PC-3 (cell line): ENCODE measurements around the gene RAB44. TPM values are rescaled to one million over a fixed set of nuclear protein-coding genes. Genes with fewer than 3 reads are reported as not detected.
"Not testable (repeated sequence)": the region's sequence is repeated elsewhere in the genome, so short reads cannot be mapped to it uniquely, and the experiment has no call there.

Source experiments
- ATAC-seq: fragments of 200-7000 bp; cut with Tn5 transposase; 2 replicates; pipeline ENCODE4 v1.9.1; 2020; ENCODE audit warnings: mild to moderate bottlenecking, moderate library complexity
- BruUV-seq: library from RNA; stranded (reverse); fragments of 400-500 nt; replicated peaks from 2 replicates; lab custom pipeline; 2021; lab: Mats Ljungman, UMichigan
- CTCF ChIA-PET: fragments of 300-600 bp; sonication (Branson Sonifier 250); formaldehyde crosslinking; loops from one replicate; lab custom pipeline; 2022; ENCODE audit warnings: antibody characterized with exemption; lab: Charles Lee
- POLR2A ChIA-PET: fragments of 300-600 bp; sonication (Branson Sonifier 250); formaldehyde crosslinking; loops from one replicate; lab custom pipeline; 2022; ENCODE audit warnings: antibody characterized with exemption; ENCODE audit not compliant: unreplicated experiment; lab: Charles Lee
- DNase-seq: peaks from one replicate; pipeline ENCODE4 v3.0.0-alpha.2; 2015
- H2AFZ ChIP-seq: fragments of 300-600 bp; sonication (generic); 2 replicates; pipeline ENCODE4 v1.6.0; 2016; ENCODE audit warnings: antibody characterized with exemption, low read length
- H3F3A ChIP-seq: fragments of 300-600 bp; sonication (generic); one replicate; pipeline ENCODE4 v1.6.0; 2017; ENCODE audit warnings: antibody characterized with exemption, low read length, control low read depth, mild to moderate bottlenecking; ENCODE audit not compliant: unreplicated experiment
- H3K27ac ChIP-seq: fragments of 300-600 bp; sonication (generic); 2 replicates; pipeline ENCODE4 v1.5.1; 2016; ENCODE audit warnings: mild to moderate bottlenecking, low read length
- H3K27me3 ChIP-seq: fragments of 300-600 bp; sonication (generic); 2 replicates; pipeline ENCODE4 v1.6.1; 2016; ENCODE audit warnings: low read length, mixed read lengths
- H3K36me3 ChIP-seq: fragments of 300-600 bp; sonication (generic); 2 replicates; pipeline ENCODE4 v1.6.1; 2016; ENCODE audit warnings: low read depth, mixed run types, low read length, mixed read lengths
- H3K4me1 ChIP-seq: fragments of 300-600 bp; sonication (generic); 2 replicates; pipeline ENCODE4 v1.5.1; 2016; ENCODE audit warnings: low read length; ENCODE audit not compliant: insufficient read depth
- H3K4me2 ChIP-seq: fragments of 300-600 bp; sonication (generic); 2 replicates; pipeline ENCODE4 v1.6.0; 2016; ENCODE audit warnings: low read length
- H3K4me3 ChIP-seq: fragments of 300-600 bp; sonication (generic); 2 replicates; pipeline ENCODE4 v1.5.1; 2016; ENCODE audit warnings: mild to moderate bottlenecking, low read length, mixed read lengths
- H3K79me2 ChIP-seq: fragments of 300-600 bp; sonication (generic); 2 replicates; pipeline ENCODE4 v1.6.1; 2017; ENCODE audit warnings: low read length, mixed read lengths
- H3K9ac ChIP-seq: fragments of 300-600 bp; sonication (generic); 2 replicates; pipeline ENCODE4 v1.6.0; 2016; ENCODE audit warnings: mild to moderate bottlenecking, low read length
- H3K9me2 ChIP-seq: fragments of 300-600 bp; sonication (generic); replicated peaks from 2 replicates; pipeline ENCODE4 v1.6.1; 2016; ENCODE audit warnings: mixed run types, low read length, mixed read lengths
- H3K9me3 ChIP-seq: fragments of 300-600 bp; sonication (generic); 2 replicates; pipeline ENCODE4 v1.6.1; 2016; ENCODE audit warnings: low read length, mixed read lengths
- H4K20me1 ChIP-seq: fragments of 300-600 bp; sonication (generic); 2 replicates; pipeline ENCODE4 v1.6.1; 2016; ENCODE audit warnings: low read length, mixed read lengths
- CTCF ChIP-seq: fragments of 300-600 bp; sonication (generic); conservative IDR thresholded peaks from 2 replicates; pipeline ENCODE4 v1.5.1; 2017; ENCODE audit warnings: antibody characterized with exemption, low read depth, mild to moderate bottlenecking, low read length
- EZH2 ChIP-seq: fragments of 300-600 bp; sonication (generic); IDR thresholded peaks from one replicate; pipeline ENCODE4 v1.6.1; 2017; ENCODE audit warnings: antibody characterized with exemption, mild to moderate bottlenecking, low read length; ENCODE audit not compliant: unreplicated experiment
- EZH2phosphoT487 ChIP-seq: fragments of 300-600 bp; sonication (generic); IDR thresholded peaks from 2 replicates; pipeline ENCODE4 v1.6.1; 2018; ENCODE audit warnings: mild to moderate bottlenecking, antibody characterized with exemption, low read length, borderline replicate concordance
- intact Hi-C: fragments of 100-400 bp; cut with micrococcal nuclease; formaldehyde crosslinking; loops from 2 replicates; pipeline ENCODE4 v1.9.0; 2023
- total RNA-seq: library from RNA; depleted of rRNA; stranded (reverse); fragments of >200 nt; gene quantifications from 2 replicates; pipeline ENCODE4 v1.2.3, GENCODE V29; 2014

Gene RAB44
- total RNA-seq, 1 experiment from 2014 or later: not detected

GRCh38 chr6:36722365-36722764 lies 24.7 kb downstream of the RAB44 start:
- no peaks in the 10 kb centered on the region for H3K4me1 ChIP-seq
- ChIA-PET POLR2A (no interaction called here), CTCF (no interaction called here)
- no peak overlapping the region for H3K9ac ChIP-seq
- no peaks in the 10 kb centered on the region for H3K27me3 ChIP-seq
- H3K36me3 ChIP-seq: no peaks in the 10 kb centered on the region
- no peak for ATAC-seq
- no peaks in the 10 kb centered on the region for H3K79me2 ChIP-seq
- no TSS peak for BruUV-seq
- TF ChIP-seq CTCF (no peak), EZH2phosphoT487 (no peak), EZH2 (no peak)
- no peaks in the 10 kb centered on the region for H3K9me3 ChIP-seq
- no peak overlapping the region for H3K27ac ChIP-seq
- no peak overlapping the region for H2AFZ ChIP-seq
- intact Hi-C loops: loop anchor here (10.0 kb wide), 1 partner anchor 108 kb away; no protein-coding TSS in a partner anchor
- no peaks in the 10 kb centered on the region for H4K20me1 ChIP-seq
- H3K4me2 ChIP-seq: no peak overlapping the region
- H3K4me3 ChIP-seq: no peak overlapping the region
- H3K9me2 ChIP-seq: no peaks in the 10 kb centered on the region
- no peaks in the 10 kb centered on the region for H3F3A ChIP-seq
- DNase-seq: no peak

GRCh38 chr6:36722879-36723278 lies 25.3 kb downstream of the RAB44 start:
- H3K4me3 ChIP-seq: no peak overlapping the region
- H3K36me3 ChIP-seq: no peaks in the 10 kb centered on the region
- no peak overlapping the region for H3K9ac ChIP-seq
- H3K4me1 ChIP-seq: no peaks in the 10 kb centered on the region
- BruUV-seq: no TSS peak
- TF ChIP-seq EZH2 (no peak), CTCF (no peak), EZH2phosphoT487 (no peak)
- CTCF ChIA-PET: no interaction called here
- no peak overlapping the region for H3K4me2 ChIP-seq
- POLR2A ChIA-PET: no interaction called here
- H3K79me2 ChIP-seq: no peaks in the 10 kb centered on the region
- H3K9me3 ChIP-seq: no peaks in the 10 kb centered on the region
- no peaks in the 10 kb centered on the region for H4K20me1 ChIP-seq
- H3F3A ChIP-seq: no peaks in the 10 kb centered on the region
- H3K27me3 ChIP-seq: no peaks in the 10 kb centered on the region
- H2AFZ ChIP-seq: no peak overlapping the region
- intact Hi-C loops: loop anchor here (10.0 kb wide), 1 partner anchor 108 kb away; no protein-coding TSS in a partner anchor
- ATAC-seq (no peak), DNase-seq (no peak)
- no peak overlapping the region for H3K27ac ChIP-seq
- no peaks in the 10 kb centered on the region for H3K9me2 ChIP-seq

- H3K9me2 ChIP-seq, DNase-seq, H4K20me1 ChIP-seq, POLR2A ChIA-PET, H2AFZ ChIP-seq, H3K4me3 ChIP-seq, H3K9me3 ChIP-seq, H3K36me3 ChIP-seq, H3K27ac ChIP-seq, H3K4me1 ChIP-seq, H3K27me3 ChIP-seq, BruUV-seq, H3K9ac ChIP-seq, H3F3A ChIP-seq, ATAC-seq, H3K79me2 ChIP-seq, H3K4me2 ChIP-seq: not testable (repeated sequence)
- intact Hi-C loops: loop anchor here (10.0 kb wide), 1 partner anchor 109 kb away; no protein-coding TSS in a partner anchor
- CTCF ChIA-PET: interaction anchor here (1.0 to 1.7 kb wide), 2 partner anchors 35 to 109 kb away, joined by 4 to 6 read pairs; no protein-coding TSS in a partner anchor
Measured at GRCh38 chr6:36723992-36724391, 26.4 kb downstream of the RAB44 start.
